ENCODE data around the gene TNNI3K. TPM values are rescaled to one million over a fixed set of nuclear protein-coding genes. Genes with fewer than 3 reads are reported as not detected.

Gene TNNI3K
- total RNA-seq, 1 donor from 2014 or later, result 1.1 TPM

- DNase-seq (ENCODE audit: low spot score), result no peak
Measured at GRCh38 chr1:74432325-74432724, 197.1 kb downstream of the TNNI3K start.

GRCh38 chr1:74434321-74434720 is 199.1 kb downstream of the TNNI3K start:
- no peak for DNase-seq (ENCODE audit: low spot score)

- DNase-seq (ENCODE audit: low spot score), result no peak
Measured at GRCh38 chr1:74436078-74436477, 200.9 kb downstream of the TNNI3K start.

- DNase-seq (ENCODE audit: low spot score), result no peak
Measured at GRCh38 chr1:74437035-74437434, 201.8 kb downstream of the TNNI3K start.

GRCh38 chr1:74452035-74452434 is 216.8 kb downstream of the TNNI3K start:
- no peak for DNase-seq (ENCODE audit: low spot score)

- DNase-seq (ENCODE audit: low spot score), result no peak
Measured at GRCh38 chr1:74453277-74453676, 218.1 kb downstream of the TNNI3K start.

- DNase-seq (ENCODE audit: low spot score), result no peak
Measured at GRCh38 chr1:74455390-74455789, 220.2 kb downstream of the TNNI3K start.

GRCh38 chr1:74457253-74457652 is 222.1 kb downstream of the TNNI3K start:
- DNase-seq (ENCODE audit: low spot score), result no peak

GRCh38 chr1:74463333-74463988 is 228.3 kb downstream of the TNNI3K start:
- no peak for DNase-seq (ENCODE audit: low spot score)

GRCh38 chr1:74464037-74464436 is 228.8 kb downstream of the TNNI3K start:
- DNase-seq (ENCODE audit: low spot score), result no peak

- DNase-seq (ENCODE audit: low spot score), result no peak
Measured at GRCh38 chr1:74465193-74465681, 230.1 kb downstream of the TNNI3K start.

- DNase-seq (ENCODE audit: low spot score), result no peak
Measured at GRCh38 chr1:74467786-74468377, 232.7 kb downstream of the TNNI3K start.

GRCh38 chr1:74468982-74469603 is 233.9 kb downstream of the TNNI3K start:
- no peak for DNase-seq (ENCODE audit: low spot score)

GRCh38 chr1:74470251-74470650 is 235.1 kb downstream of the TNNI3K start:
- no peak for DNase-seq (ENCODE audit: low spot score)

- DNase-seq (ENCODE audit: low spot score), result no peak
Measured at GRCh38 chr1:74470936-74471335, 235.7 kb downstream of the TNNI3K start.

GRCh38 chr1:74471470-74471869 is 236.3 kb downstream of the TNNI3K start:
- DNase-seq (ENCODE audit: low spot score), result no peak

GRCh38 chr1:74474585-74474984 is 239.4 kb downstream of the TNNI3K start:
- DNase-seq (ENCODE audit: low spot score), result no peak

- DNase-seq (ENCODE audit: low spot score), result no peak
Measured at GRCh38 chr1:74478979-74479378, 243.8 kb downstream of the TNNI3K start.

- no peak for DNase-seq (ENCODE audit: low spot score)
Measured at GRCh38 chr1:74480068-74480467, 244.9 kb downstream of the TNNI3K start.

- DNase-seq (ENCODE audit: low spot score), result no peak
Measured at GRCh38 chr1:74481607-74482006, 246.4 kb downstream of the TNNI3K start.

GRCh38 chr1:74485622-74486021 is 250.4 kb downstream of the TNNI3K start:
- DNase-seq (ENCODE audit: low spot score), result no peak

- DNase-seq (ENCODE audit: low spot score), result no peak
Measured at GRCh38 chr1:74486036-74486435, 250.8 kb downstream of the TNNI3K start.

- no peak for DNase-seq (ENCODE audit: low spot score)
Measured at GRCh38 chr1:74496669-74497068, 261.5 kb downstream of the TNNI3K start.
